MM.1S (cell line): ENCODE measurements around the gene FRYL.

Experiments used
- DNase-seq: peaks from one replicate; pipeline ENCODE4 v3.0.0-alpha.2; 2015
- H2AFZ ChIP-seq: fragments of 300-600 bp; sonication (generic); 2 replicates; pipeline ENCODE4 v1.6.0; 2016; ENCODE audit warnings: antibody characterized with exemption, low read length
- H3F3A ChIP-seq: fragments of 300-600 bp; sonication (generic); 2 replicates; pipeline ENCODE4 v1.6.1; 2016; ENCODE audit warnings: mild to moderate bottlenecking, antibody characterized with exemption, low read length, moderate library complexity, mixed read lengths; ENCODE audit not compliant: insufficient read depth
- H3K27ac ChIP-seq: fragments of 300-600 bp; sonication (generic); 2 replicates; pipeline ENCODE4 v1.5.1; 2016; ENCODE audit warnings: mild to moderate bottlenecking, low read length
- H3K27me3 ChIP-seq: fragments of 300-600 bp; sonication (generic); replicated peaks from 2 replicates; pipeline ENCODE4 v1.6.0; 2016; ENCODE audit warnings: low read length; ENCODE audit not compliant: insufficient read depth
- H3K36me3 ChIP-seq: fragments of 300-600 bp; sonication (generic); replicated peaks from 2 replicates; pipeline ENCODE4 v1.6.1; 2016; ENCODE audit warnings: mild to moderate bottlenecking, low read length, mixed read lengths; ENCODE audit not compliant: insufficient read depth
- H3K4me1 ChIP-seq: fragments of 300-600 bp; sonication (generic); 2 replicates; pipeline ENCODE4 v1.6.1; 2016; ENCODE audit warnings: low read length, mixed read lengths
- H3K4me2 ChIP-seq: fragments of 300-600 bp; sonication (generic); 2 replicates; pipeline ENCODE4 v1.6.0; 2016; ENCODE audit warnings: low read depth, low read length
- H3K4me3 ChIP-seq: fragments of 300-600 bp; sonication (generic); 2 replicates; pipeline ENCODE4 v1.5.1; 2016; ENCODE audit warnings: low read length, mixed read lengths
- H3K79me2 ChIP-seq: fragments of 300-600 bp; sonication (generic); 2 replicates; pipeline ENCODE4 v1.6.1; 2016; ENCODE audit warnings: mixed run types, low read length, mixed read lengths
- H3K9ac ChIP-seq: fragments of 300-600 bp; sonication (generic); 2 replicates; pipeline ENCODE4 v1.6.1; 2016; ENCODE audit warnings: low read length, mixed read lengths
- H3K9me2 ChIP-seq: fragments of 300-600 bp; sonication (generic); replicated peaks from 2 replicates; pipeline ENCODE4 v1.6.1; 2016; ENCODE audit warnings: mild to moderate bottlenecking, low read length, mixed read lengths; ENCODE audit not compliant: insufficient read depth
- H3K9me3 ChIP-seq: fragments of 300-600 bp; sonication (generic); replicated peaks from 2 replicates; pipeline ENCODE4 v1.6.1; 2016; ENCODE audit warnings: mild to moderate bottlenecking, low read length, mixed read lengths; ENCODE audit not compliant: insufficient read depth
- H4K20me1 ChIP-seq: fragments of 300-600 bp; sonication (generic); 2 replicates; pipeline ENCODE4 v1.6.1; 2016; ENCODE audit warnings: mild to moderate bottlenecking, low read length, moderate library complexity, mixed read lengths; ENCODE audit not compliant: insufficient read depth
- CTCF ChIP-seq: fragments of 300-600 bp; sonication (generic); IDR thresholded peaks from 2 replicates; pipeline ENCODE4 v1.5.1; 2016; ENCODE audit warnings: antibody characterized with exemption, low read length, mixed read lengths
- EZH2 ChIP-seq: fragments of 300-600 bp; sonication (generic); optimal IDR thresholded peaks from 2 replicates; pipeline ENCODE3; 2017; ENCODE audit warnings: low read depth, mild to moderate bottlenecking, antibody characterized with exemption, low read length, mixed read lengths
- EZH2phosphoT487 ChIP-seq: fragments of 300-600 bp; sonication (generic); IDR thresholded peaks from 2 replicates; pipeline ENCODE4 v1.6.1; 2018; ENCODE audit warnings: antibody characterized with exemption, low read length

Gene FRYL

GRCh38 chr4:48620831-48621230 lies 159.2 kb downstream of the FRYL start:
- Histone ChIP-seq H3K9me2 (no peaks in the 10 kb centered on the region), H4K20me1 (no peaks in the 10 kb centered on the region), H3K4me2 (no peak overlapping the region), H2AFZ (no peak overlapping the region), H3K4me1 (no peaks in the 10 kb centered on the region), H3K27ac (no peak overlapping the region), H3K79me2 (peaks cover 4% of the 10 kb centered on the region; the same call in 1 of the 2 replicates), H3K36me3 (no peaks in the 10 kb centered on the region), H3K4me3 (no peak overlapping the region), H3F3A (no peaks in the 10 kb centered on the region), H3K9ac (no peak overlapping the region), H3K9me3 (no peaks in the 10 kb centered on the region), H3K27me3 (no peaks in the 10 kb centered on the region)
- no peak for TF ChIP-seq EZH2phosphoT487
- no peak for DNase-seq

DNA sequence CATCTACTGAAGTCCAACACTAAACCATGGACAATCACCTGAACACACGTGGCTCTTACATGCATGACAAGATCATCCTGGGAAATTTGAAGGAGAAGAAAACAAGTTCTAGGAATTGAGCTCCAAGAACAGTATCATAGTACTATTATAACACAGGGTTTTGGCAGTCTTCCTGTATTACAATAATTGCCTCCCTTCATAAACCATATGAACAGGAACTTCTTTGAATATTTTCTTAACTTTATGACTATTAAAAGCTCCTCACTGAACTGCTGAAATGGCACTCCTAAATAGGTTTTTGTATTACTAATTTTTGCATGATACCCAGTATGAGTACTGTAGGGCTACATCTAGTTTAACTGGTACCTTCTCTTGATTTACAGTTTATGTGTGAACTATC lies 160.0 kb downstream of the FRYL start:
- TF ChIP-seq EZH2 (no peak), EZH2phosphoT487 (no peak), CTCF (no peak)
- H3K4me1 ChIP-seq = no peaks in the 10 kb centered on the region
- H3F3A ChIP-seq = no peaks in the 10 kb centered on the region
- no peaks in the 10 kb centered on the region for H3K36me3 ChIP-seq
- H3K27ac ChIP-seq = no peak overlapping the region
- H3K9ac ChIP-seq = no peak overlapping the region
- H3K9me2 ChIP-seq = no peaks in the 10 kb centered on the region
- no peaks in the 10 kb centered on the region for H4K20me1 ChIP-seq
- DNase-seq = no peak
- H3K27me3 ChIP-seq = no peaks in the 10 kb centered on the region
- H2AFZ ChIP-seq = no peak overlapping the region
- peaks cover 3% of the 10 kb centered on the region; the same call in 1 of the 2 replicates for H3K79me2 ChIP-seq
- H3K4me3 ChIP-seq = no peak overlapping the region
- no peaks in the 10 kb centered on the region for H3K9me3 ChIP-seq
- no peak overlapping the region for H3K4me2 ChIP-seq

DNA sequence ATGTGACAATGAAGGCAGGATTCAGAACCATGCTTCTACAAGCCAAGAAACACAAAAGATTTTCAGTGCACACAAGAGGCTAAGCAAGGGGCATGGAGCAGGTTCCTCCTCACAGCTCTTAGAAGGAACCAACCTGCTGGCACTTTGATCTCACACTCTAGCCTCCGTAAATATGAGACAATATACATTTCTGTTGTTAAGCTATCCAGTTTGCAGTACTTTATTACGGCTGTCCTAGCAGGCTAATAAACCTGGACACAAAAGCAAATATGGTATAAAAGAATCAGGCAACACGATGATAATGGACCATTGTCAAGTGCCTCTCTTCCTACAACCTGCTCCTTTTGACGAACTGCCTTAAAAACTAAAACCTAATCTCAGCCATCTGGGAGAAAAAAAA lies 175.6 kb downstream of the FRYL start:
- Histone ChIP-seq H3F3A (no peaks in the 10 kb centered on the region), H4K20me1 (no peaks in the 10 kb centered on the region), H3K9me3 (no peaks in the 10 kb centered on the region), H3K4me1 (no peaks in the 10 kb centered on the region), H3K27me3 (no peaks in the 10 kb centered on the region), H3K4me3 (no peak overlapping the region), H3K36me3 (no peaks in the 10 kb centered on the region), H3K4me2 (no peak overlapping the region), H3K27ac (no peak overlapping the region), H3K9me2 (no peaks in the 10 kb centered on the region), H3K9ac (no peak overlapping the region), H3K79me2 (no peaks in the 10 kb centered on the region), H2AFZ (no peak overlapping the region)
- TF ChIP-seq EZH2 (no peak), EZH2phosphoT487 (no peak), CTCF (no peak)
- DNase-seq = no peak

DNA sequence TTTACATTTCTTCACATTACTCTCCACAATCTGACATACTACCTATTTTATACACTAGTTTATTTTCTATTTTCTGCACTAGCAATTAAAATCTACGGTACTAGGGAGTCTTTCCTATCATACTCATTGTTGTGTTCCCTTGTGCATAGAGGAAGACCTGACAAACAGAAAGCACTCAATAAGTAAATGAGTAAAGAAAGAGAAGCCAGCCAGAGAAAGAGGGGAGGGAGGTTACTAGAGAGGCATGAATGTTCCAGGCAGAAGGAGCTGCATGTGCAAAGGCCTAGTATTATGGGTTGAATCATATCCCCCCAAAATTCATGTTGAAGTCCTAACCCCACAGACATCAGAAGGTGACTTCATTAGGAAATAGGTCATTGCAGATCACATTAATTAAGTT lies 176.0 kb downstream of the FRYL start:
- no peak overlapping the region for H3K9ac ChIP-seq
- no peaks in the 10 kb centered on the region for H3K9me3 ChIP-seq
- no peaks in the 10 kb centered on the region for H3K9me2 ChIP-seq
- H2AFZ ChIP-seq = no peak overlapping the region
- H4K20me1 ChIP-seq = no peaks in the 10 kb centered on the region
- no peak for TF ChIP-seq EZH2
- TF ChIP-seq CTCF = no peak
- TF ChIP-seq EZH2phosphoT487 = no peak
- no peaks in the 10 kb centered on the region for H3K36me3 ChIP-seq
- DNase-seq = no peak
- no peak overlapping the region for H3K4me2 ChIP-seq
- no peaks in the 10 kb centered on the region for H3K79me2 ChIP-seq
- no peaks in the 10 kb centered on the region for H3K4me1 ChIP-seq
- H3K27ac ChIP-seq = no peak overlapping the region
- H3F3A ChIP-seq = no peaks in the 10 kb centered on the region
- no peak overlapping the region for H3K4me3 ChIP-seq
- H3K27me3 ChIP-seq = no peaks in the 10 kb centered on the region
